Measurements from ENCODE around the gene COPG2.

The COPG2 gene

DNA sequence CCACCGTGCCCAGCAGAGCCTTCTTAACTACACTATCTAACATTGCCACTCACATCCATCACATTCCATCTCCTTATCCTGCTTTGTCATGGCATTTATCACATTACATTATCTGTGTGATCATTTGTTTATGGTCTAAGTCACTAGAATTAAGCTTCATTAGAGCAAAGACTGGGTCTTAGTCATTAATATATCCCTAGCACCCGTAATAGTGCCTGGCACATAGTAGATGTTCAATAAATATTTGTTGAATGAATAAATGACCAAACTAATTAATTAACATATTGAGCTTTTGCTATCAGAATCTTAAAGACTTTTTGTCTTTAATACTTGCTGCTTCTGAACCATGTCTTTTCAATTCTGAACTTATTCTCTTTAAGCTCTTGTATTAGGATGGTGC lies 5.9 kb upstream of the COPG2 start:
- in situ Hi-C loops (cut with HindIII; ENCODE audit: low sequenced_read_pairs): no loop called here
- TF ChIP-seq, protein P1, sequence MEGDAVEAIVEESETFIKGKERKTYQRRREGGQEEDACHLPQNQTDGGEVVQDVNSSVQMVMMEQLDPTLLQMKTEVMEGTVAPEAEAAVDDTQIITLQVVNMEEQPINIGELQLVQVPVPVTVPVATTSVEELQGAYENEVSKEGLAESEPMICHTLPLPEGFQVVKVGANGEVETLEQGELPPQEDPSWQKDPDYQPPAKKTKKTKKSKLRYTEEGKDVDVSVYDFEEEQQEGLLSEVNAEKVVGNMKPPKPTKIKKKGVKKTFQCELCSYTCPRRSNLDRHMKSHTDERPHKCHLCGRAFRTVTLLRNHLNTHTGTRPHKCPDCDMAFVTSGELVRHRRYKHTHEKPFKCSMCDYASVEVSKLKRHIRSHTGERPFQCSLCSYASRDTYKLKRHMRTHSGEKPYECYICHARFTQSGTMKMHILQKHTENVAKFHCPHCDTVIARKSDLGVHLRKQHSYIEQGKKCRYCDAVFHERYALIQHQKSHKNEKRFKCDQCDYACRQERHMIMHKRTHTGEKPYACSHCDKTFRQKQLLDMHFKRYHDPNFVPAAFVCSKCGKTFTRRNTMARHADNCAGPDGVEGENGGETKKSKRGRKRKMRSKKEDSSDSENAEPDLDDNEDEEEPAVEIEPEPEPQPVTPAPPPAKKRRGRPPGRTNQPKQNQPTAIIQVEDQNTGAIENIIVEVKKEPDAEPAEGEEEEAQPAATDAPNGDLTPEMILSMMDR (IDR thresholded peaks at IDR 0.05; ENCODE audit: low read depth, low read length, missing control alignments): no peak
- no peak for DNase-seq (ENCODE audit: low read depth)
- no peak overlapping the region for H3K4me3 ChIP-seq (ENCODE audit: low read depth, low read length)

DNA sequence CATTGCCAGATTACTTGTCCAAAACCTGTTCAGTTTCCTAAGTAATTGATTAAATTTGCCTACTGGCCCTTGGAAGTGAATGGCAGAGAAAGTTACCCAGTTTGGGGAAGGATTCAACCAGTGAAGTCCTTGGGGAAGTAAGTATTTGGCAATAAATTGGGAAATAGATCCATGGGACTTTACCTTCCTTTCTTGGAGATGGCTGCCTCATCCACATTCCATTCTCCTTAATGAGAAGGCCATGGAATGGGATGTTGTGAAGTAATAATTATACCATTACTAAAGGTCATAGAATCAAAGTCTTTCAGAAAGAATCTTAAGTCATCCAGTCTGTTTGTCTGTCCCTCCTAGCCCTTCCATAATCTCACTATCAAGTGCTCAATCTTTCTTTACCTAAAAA lies 4.5 kb upstream of the COPG2 start:
- TF ChIP-seq, protein P1 (IDR thresholded peaks at IDR 0.05; ENCODE audit: low read depth, low read length, missing control alignments): no peak
- no peak overlapping the region for H3K4me3 ChIP-seq (ENCODE audit: low read depth, low read length)
- no peak for DNase-seq (ENCODE audit: low read depth)
- in situ Hi-C loops (cut with HindIII; ENCODE audit: low sequenced_read_pairs): no loop called here

- in situ Hi-C loops (cut with HindIII; ENCODE audit: low sequenced_read_pairs): no loop called here
- no peak for DNase-seq (ENCODE audit: low read depth)
- TF ChIP-seq, protein P1 (IDR thresholded peaks at IDR 0.05; ENCODE audit: low read depth, low read length, missing control alignments): no peak
- no peak overlapping the region for H3K4me3 ChIP-seq (ENCODE audit: low read depth, low read length)
These were observed 3.6 kb upstream of the COPG2 start for GRCh38 chr7:130672146-130672545.

GRCh38 chr7:130669085-130669700 lies 645 bp upstream of the COPG2 start:
- DNase-seq (ENCODE audit: low read depth): no peak
- in situ Hi-C loops (cut with HindIII; ENCODE audit: low sequenced_read_pairs): no loop called here

GRCh38 chr7:130667593-130668257 lies 823 bp downstream of the COPG2 start:
- in situ Hi-C loops (cut with HindIII; ENCODE audit: low sequenced_read_pairs): no loop called here
- DNase-seq (ENCODE audit: low read depth): no peak
- TF ChIP-seq, protein P1 (IDR thresholded peaks at IDR 0.05; ENCODE audit: low read depth, low read length, missing control alignments): no peak
- H3K4me3 ChIP-seq (ENCODE audit: low read depth, low read length): peak overlapping the region; percentile 73

More at GRCh38 chr7:130669085-130669700, 645 bp upstream of the COPG2 start:
- peak overlapping the region; percentile 73 for H3K4me3 ChIP-seq (ENCODE audit: low read depth, low read length)
- TF ChIP-seq, protein P1 (IDR thresholded peaks at IDR 0.05; ENCODE audit: low read depth, low read length, missing control alignments): no peak

GRCh38 chr7:130662426-130662825 lies 6.1 kb downstream of the COPG2 start:
- TF ChIP-seq, protein P1 (IDR thresholded peaks at IDR 0.05; ENCODE audit: low read depth, low read length, missing control alignments): no peak
- no peak overlapping the region for H3K4me3 ChIP-seq (ENCODE audit: low read depth, low read length)
- DNase-seq (ENCODE audit: low read depth): no peak
- in situ Hi-C loops (cut with HindIII; ENCODE audit: low sequenced_read_pairs): no loop called here

Measured in astrocyte of the cerebellum (primary cell).